Stimulated activated CD4-positive, alpha-beta T cell treated with anti-CD3 and anti-CD28 coated beads, Interleukin-4, amount 100 ng/mL, for 48 hours (primary cell): ENCODE data around the gene SETDB2.

ENCODE experiments used
- DNase-seq, 2 donors: peaks; one replicate each; pipeline ENCODE4 v3.0.0-alpha.2; 2020; ENCODE audit warnings: low read depth in 2 of 2

SETDB2 gene, protein sequence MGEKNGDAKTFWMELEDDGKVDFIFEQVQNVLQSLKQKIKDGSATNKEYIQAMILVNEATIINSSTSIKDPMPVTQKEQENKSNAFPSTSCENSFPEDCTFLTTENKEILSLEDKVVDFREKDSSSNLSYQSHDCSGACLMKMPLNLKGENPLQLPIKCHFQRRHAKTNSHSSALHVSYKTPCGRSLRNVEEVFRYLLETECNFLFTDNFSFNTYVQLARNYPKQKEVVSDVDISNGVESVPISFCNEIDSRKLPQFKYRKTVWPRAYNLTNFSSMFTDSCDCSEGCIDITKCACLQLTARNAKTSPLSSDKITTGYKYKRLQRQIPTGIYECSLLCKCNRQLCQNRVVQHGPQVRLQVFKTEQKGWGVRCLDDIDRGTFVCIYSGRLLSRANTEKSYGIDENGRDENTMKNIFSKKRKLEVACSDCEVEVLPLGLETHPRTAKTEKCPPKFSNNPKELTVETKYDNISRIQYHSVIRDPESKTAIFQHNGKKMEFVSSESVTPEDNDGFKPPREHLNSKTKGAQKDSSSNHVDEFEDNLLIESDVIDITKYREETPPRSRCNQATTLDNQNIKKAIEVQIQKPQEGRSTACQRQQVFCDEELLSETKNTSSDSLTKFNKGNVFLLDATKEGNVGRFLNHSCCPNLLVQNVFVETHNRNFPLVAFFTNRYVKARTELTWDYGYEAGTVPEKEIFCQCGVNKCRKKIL

DNA sequence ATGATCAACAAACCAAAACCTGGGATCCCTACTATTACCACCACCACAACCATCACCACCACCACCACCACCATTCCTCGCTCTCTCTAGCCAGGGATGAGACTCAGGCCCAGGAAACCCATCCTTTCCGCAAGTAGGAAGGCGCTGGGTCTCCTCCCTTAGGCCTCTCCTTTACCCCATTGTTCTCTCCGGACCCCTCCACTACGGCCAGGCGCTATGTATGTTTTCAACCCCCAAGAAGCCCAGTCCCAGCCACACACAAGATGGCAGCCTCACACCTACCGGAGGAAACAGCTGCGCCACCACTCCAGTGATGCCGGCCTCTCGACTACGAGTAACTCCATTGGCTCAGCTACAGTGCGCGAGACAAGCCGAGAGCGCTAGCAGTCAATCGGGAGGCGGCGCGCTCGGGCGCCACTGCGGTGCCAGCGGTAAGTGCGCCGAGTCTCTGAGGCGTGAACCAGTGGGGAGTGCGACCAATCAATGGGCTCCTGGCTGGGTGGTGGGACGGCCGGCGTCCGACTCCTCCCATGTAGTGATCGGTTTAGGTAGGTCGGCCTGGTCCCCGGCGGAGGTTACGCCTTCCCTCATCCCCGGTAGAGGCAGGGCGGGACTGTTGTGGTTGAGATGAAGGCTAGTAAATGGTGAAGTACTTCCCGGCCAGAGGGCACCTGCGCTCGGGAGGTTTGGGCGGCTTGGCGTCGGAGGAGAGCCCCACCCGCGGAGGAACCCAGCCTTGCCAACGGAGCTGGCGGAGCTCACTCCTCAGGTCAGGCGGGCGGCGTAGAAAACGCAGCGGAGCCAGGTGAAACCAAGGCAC, at the start of gene SETDB2, which contains the start of gene CAB39L:
Gene SETDB2, plus strand, starts transcription at position 571 of the 820 bp plus-strand sequence. CDS start 7,620 bp downstream, outside the sequence.
Gene CAB39L, minus strand, starts transcription at position 361 of the 820 bp plus-strand sequence. CDS start 61,154 bp downstream, outside the sequence.
- DNase-seq: peak; percentile 96 to 99

- no peak for DNase-seq
Measured at GRCh38 chr13:49395451-49395865, 48.6 kb upstream of the SETDB2 start.

GRCh38 chr13:49395878-49396380, 48.1 kb upstream of the SETDB2 start:
- DNase-seq: no peak

- no peak for DNase-seq
Measured at GRCh38 chr13:49399801-49400472, 44.1 kb upstream of the SETDB2 start.

DNA sequence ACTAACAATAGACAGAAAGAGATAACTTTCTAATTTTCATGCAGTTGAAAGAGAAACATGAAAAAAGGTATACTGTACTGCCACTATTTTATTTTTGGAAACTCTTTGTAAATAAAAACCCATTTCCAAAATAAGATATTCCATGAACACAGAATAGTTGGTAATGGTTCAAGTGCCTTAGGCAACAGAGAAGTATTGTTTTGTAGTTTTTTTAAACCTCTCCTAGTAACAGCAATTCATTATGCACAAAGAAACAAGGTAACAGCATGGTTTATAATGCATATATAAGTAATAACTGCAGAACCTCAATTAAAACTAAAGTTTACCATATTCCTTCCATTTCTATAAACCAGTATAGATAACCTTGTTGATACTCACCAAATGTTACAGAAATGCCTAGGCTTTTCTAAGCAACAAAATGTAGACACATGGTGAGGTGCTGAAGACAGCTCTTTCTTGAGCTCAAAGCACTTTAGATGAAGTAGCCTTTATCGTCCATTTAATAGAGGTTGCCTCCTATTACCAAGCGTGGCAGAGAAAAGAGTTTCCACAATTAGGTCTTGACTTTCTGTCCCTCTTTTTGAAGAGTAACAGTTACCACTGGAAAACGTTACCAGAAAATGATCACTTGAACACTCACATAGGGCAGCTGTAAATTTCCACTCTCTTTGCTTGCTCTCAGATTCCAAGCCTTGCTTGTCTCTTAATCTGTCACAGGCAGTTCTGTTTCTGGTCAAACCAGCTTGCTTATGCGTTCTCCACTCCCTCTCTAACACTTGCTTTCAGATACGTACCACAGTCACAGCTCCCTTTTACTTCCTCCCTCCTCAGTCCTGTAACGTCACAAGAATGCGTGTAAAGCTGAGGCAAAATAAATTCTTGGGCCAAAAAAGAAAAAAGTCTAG, 43.1 kb upstream of the SETDB2 start:
- DNase-seq: no peak

- no peak for DNase-seq
Measured at GRCh38 chr13:49403996-49404702, 39.9 kb upstream of the SETDB2 start.

- DNase-seq: no peak
Measured at GRCh38 chr13:49404703-49405020, 39.4 kb upstream of the SETDB2 start.

- no peak for DNase-seq
Measured at GRCh38 chr13:49407068-49407467, 37.0 kb upstream of the SETDB2 start.

DNA sequence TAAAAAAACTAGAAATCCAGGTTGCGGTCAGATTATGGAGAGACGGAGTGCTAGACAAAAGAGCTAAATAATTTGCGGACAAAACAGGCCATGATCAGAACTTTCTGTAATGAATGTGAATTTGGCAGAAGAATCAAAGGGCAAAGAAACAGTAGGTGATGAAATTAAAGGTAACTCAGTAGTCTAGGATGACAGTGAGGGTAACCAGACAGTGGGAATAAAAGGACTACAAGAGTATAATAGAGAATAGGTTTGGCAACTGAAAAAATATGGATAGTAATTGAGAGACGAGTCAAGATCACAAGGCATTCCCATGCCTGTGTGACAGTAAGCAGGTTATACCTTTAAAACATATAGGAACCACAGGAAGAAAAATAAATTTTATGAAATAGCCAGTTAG, 36.1 kb upstream of the SETDB2 start:
- DNase-seq: no peak

DNA sequence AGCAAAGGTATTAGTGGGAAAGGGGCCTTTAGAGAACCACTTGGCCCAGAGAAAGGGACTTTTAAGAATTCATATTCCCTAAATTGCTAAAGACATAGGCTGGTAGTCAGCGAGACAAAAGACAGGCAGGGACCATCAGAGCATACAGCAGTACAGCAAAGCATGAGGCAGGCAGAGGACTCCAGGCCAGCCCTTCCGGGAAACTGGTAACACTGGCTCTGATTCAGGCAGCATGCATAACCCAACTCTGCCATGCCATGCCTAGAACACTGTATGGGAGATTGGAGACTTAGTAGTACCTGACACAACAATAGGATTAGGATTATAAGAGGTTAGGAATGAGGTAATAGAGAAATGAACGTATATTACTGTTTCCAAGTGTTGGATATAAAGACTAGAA, 35.1 kb upstream of the SETDB2 start:
- no peak for DNase-seq

DNA sequence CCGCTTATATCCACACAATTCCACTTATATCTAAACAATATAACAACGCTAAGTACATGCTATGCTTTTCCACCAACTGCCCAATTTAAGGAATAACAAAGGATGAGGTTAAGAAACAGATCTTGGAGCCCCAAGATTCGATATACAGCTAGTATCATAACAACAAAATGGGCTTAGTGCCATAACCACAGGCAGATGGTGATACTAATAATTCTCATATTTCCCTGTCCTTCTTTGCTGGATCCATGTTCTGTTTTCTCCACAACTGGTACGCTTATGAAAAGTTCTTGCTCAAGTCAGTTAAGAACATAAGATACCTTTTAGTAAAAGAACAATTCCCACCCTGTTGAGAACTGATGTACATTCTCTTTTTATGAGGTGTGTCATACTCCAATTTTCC, 34.1 kb upstream of the SETDB2 start:
- DNase-seq: no peak

DNA sequence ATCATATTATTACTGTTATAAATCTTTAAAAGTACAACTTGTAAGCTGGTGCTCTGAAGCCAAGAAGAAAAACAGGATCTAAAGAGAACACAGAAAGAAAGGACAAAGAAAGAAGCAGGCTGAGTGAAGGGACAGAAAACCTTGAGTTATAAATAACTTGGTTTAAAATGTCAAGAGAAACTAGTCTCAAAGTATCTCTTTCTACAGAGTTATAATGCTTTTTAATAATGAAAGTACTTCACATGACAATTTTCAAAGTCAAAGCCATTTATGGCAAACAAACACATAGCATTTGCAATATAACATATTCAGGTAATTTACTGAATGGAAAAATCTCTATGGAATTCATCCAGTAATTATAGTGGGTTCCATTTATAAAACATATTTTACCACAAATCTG, 33.6 kb upstream of the SETDB2 start:
- no peak for DNase-seq

GRCh38 chr13:49411353-49411752, 32.7 kb upstream of the SETDB2 start:
- DNase-seq: no peak

GRCh38 chr13:49412749-49413148, 31.3 kb upstream of the SETDB2 start:
- no peak for DNase-seq

DNA sequence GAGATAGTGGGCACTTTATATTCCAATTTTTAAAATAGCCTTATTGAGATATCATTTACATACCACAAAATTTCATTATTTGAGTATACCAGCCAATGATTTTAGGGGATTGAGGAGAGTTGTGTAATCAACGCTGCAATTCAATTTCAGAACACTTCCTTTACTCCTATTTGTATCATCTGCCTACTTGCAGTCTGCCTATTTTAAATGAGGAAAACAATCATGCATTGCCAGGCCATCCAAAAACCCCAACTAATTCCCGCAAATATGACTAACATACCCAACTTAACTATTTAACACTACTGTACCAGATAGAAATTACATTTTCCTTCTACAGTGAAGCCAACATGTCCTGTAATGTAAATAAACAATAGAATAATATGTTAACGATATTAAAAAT, 26.9 kb upstream of the SETDB2 start:
- no peak for DNase-seq

DNA sequence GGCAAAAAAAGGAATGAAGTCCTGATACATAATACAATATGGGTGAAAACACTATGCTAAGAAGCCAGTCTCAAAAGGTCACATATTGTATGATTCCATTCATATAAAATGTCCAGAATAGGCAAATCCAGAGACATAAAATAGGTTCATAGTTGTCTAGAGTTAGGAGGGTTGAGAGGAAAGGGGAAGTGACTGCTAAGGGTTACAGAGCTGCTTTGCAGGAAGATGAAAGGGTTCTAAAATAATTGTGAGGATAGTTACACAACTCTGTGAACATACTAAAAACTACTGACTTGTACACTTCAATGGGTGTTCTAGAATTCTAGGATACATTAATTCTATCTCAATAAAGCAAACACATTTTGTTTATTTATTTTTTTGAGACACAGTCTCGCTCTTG, 25.9 kb upstream of the SETDB2 start:
- DNase-seq: no peak

- DNase-seq: no peak
Measured at GRCh38 chr13:49419276-49419675, 24.8 kb upstream of the SETDB2 start.

- peak in 1 of 2 donors; percentile 7 for DNase-seq
Measured at GRCh38 chr13:49421391-49421790, 22.7 kb upstream of the SETDB2 start.

- no peak for DNase-seq
Measured at GRCh38 chr13:49424011-49424560, 20.0 kb upstream of the SETDB2 start.
